ENCODE results near the gene DNM2. TPM values are rescaled to one million over a fixed set of nuclear protein-coding genes. Genes with fewer than 3 reads are reported as not detected.

The DNM2 gene
- total and polyA plus RNA-seq, 8 donors: 77.8 to 541 (median 277) TPM

DNA sequence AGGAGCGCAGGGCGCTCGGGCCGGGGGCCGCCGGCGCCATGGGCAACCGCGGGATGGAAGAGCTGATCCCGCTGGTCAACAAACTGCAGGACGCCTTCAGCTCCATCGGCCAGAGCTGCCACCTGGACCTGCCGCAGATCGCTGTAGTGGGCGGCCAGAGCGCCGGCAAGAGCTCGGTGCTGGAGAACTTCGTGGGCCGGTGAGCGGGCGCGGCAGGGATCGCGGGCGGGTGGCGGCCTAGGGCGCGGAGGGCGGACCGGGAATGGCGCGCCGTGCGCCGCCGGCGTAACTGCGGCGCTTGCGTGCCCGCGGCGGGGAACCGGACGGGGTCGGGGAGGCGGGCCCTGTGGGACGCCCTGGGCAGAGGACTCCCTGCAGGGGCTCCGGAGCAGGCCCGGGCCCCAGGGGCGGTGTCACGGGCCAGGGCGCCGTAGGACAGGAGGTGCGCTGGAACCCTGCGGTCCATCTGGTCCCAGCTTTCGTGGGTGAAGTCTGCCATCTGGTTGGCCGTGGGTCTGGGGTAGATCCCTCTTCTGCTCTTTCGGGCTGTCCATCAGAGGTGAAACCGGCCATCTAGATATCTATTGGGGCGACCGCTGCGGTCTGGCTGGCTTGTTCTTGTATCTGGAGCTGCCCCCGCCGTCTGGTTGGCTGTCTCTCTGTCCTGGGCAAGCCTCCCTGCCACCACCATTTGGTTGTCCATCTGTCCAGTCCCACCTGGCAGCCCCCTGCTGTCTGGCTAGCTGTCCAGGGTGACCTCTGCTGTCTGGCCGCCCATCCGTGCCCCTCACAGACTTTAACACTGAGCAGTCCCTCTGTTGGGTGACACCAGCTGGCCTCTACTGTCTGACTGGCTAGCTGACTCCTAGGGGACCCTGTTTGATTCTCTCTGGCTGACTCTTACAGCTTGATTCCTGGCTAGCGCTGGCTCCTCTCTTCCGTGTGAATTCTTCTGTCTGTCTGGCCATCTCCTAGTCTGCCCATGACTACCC is 622 bp downstream of the DNM2 start:
- peak overlapping the region; percentile 89 to 96 (median 93) for H3K27ac ChIP-seq
- no peaks in the 10 kb centered on the region for H3K27me3 ChIP-seq
- DNase-seq: peak; percentile 51 to 76
- H3K36me3 ChIP-seq: peaks cover 0 to 31% (median 23%) of the 10 kb centered on the region in 4 donors
- peaks cover 26 to 58% (median 51%) of the 10 kb centered on the region in 4 donors for H3K4me1 ChIP-seq
- TF ChIP-seq POLR2AphosphoS5 (IDR thresholded peaks at IDR 0.05) (no peak), EP300 (IDR thresholded peaks at IDR 0.05) (no peak), CTCF (IDR thresholded peaks at IDR 0.05) (no peak), POLR2A (IDR thresholded peaks at IDR 0.05) (no peak)
- no peaks in the 10 kb centered on the region for H3K9me3 ChIP-seq
- 0 to 1% (median 1%) methylated on average over 26 to 70 of the region's 70 CpGs for WGBS, 5 donors
- H3K4me3 ChIP-seq: peak overlapping the region; percentile 63 to 100 (median 84)
- intact Hi-C loops (cut with DNase I; ENCODE audit: low total_unique reads): no loop called here

- DNase-seq: no peak
- Histone ChIP-seq H3K4me1 (peaks cover 30 to 68% (median 61%) of the 10 kb centered on the region in 4 donors), H3K27ac (peak overlapping the region; percentile 89 to 96 (median 93)), H3K36me3 (peaks cover 0 to 34% (median 21%) of the 10 kb centered on the region in 4 donors), H3K9me3 (no peaks in the 10 kb centered on the region), H3K27me3 (no peaks in the 10 kb centered on the region), H3K4me3 (peak overlapping the region; percentile 63 to 100 (median 84))
- no peak for TF ChIP-seq EP300 (IDR thresholded peaks at IDR 0.05)
- no peak for TF ChIP-seq POLR2AphosphoS5 (IDR thresholded peaks at IDR 0.05)
- no peak for TF ChIP-seq CTCF (IDR thresholded peaks at IDR 0.05)
- TF ChIP-seq POLR2A (IDR thresholded peaks at IDR 0.05): no peak
- 20 to 43% (median 29%) methylated on average over 5 of the region's 5 CpGs for WGBS, 5 donors
- intact Hi-C loops (cut with DNase I; ENCODE audit: low total_unique reads): no loop called here
These were observed 1.6 kb downstream of the DNM2 start for GRCh38 chr19:10719466-10719961.

DNA sequence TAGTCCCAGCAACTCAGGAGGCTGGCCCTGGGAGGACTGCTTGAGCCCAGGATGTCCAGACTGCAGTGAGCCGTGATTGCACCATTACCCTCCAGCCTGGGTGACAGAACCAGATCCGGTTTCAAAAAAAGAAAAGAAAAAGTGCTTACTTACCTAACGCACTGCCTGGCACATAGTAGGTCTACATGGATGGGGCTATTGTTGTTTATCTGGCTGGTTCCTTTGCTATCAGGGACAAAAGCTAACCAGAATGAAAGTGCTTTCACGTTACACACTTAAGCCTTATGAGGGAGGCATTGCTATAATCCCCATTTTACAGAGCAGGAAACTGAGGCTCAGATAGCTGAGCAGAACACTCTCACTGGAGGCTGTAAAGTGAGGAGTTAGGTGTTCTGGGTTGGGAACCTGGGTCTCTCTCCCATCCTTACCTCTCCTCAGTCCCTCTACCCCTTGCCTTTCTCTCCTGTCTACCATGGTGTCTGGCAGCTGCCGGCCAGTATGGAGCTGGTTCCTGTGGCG is 2.8 kb downstream of the DNM2 start:
- TF ChIP-seq POLR2AphosphoS5 (IDR thresholded peaks at IDR 0.05) (no peak), EP300 (IDR thresholded peaks at IDR 0.05) (no peak), POLR2A (IDR thresholded peaks at IDR 0.05) (no peak), CTCF (IDR thresholded peaks at IDR 0.05) (no peak)
- Histone ChIP-seq H3K4me1 (peaks cover 41 to 79% (median 73%) of the 10 kb centered on the region in 4 donors), H3K27me3 (no peaks in the 10 kb centered on the region), H3K4me3 (peak overlapping the region in 2 of 4 donors; percentile 63 to 93), H3K9me3 (no peaks in the 10 kb centered on the region), H3K27ac (peak overlapping the region in 4 of 5 donors; percentile 7 to 94 (median 91)), H3K36me3 (peaks cover 0 to 36% (median 21%) of the 10 kb centered on the region in 4 donors)
- DNase-seq: no peak
- WGBS, 5 donors: 82 to 87% (median 85%) methylated on average over 6 of the region's 6 CpGs
- intact Hi-C loops (cut with DNase I; ENCODE audit: low total_unique reads): no loop called here

- Histone ChIP-seq H3K27me3 (no peaks in the 10 kb centered on the region), H3K9me3 (no peaks in the 10 kb centered on the region), H3K36me3 (peaks cover 0 to 36% (median 21%) of the 10 kb centered on the region in 4 donors), H3K27ac (no peak overlapping the region), H3K4me3 (no peak overlapping the region), H3K4me1 (peaks cover 43 to 99% (median 93%) of the 10 kb centered on the region in 4 donors)
- intact Hi-C loops (cut with DNase I; ENCODE audit: low total_unique reads): no loop called here
- DNase-seq: no peak
- TF ChIP-seq CTCF (IDR thresholded peaks at IDR 0.05) (no peak), POLR2AphosphoS5 (IDR thresholded peaks at IDR 0.05) (no peak), EP300 (IDR thresholded peaks at IDR 0.05) (no peak), POLR2A (IDR thresholded peaks at IDR 0.05) (no peak)
- 76 to 92% (median 86%) methylated on average over 3 of the region's 3 CpGs for WGBS, 5 donors
These were observed 5.7 kb downstream of the DNM2 start for GRCh38 chr19:10723591-10723990.
